Gastrocnemius medialis (tissue), 4 donors: Measurements from ENCODE around the gene WBP2NL.
"Not testable (repeated sequence)": the region's sequence is repeated elsewhere in the genome, so short reads cannot be mapped to it uniquely, and the experiment has no call there.

ENCODE experiments used
- POLR2A ChIP-seq, 2 donors: fragments of 450-650 bp; IDR thresholded peaks; one replicate each; pipeline ENCODE4 v1.6.1; 2017; ENCODE audit warnings: antibody characterized with exemption in 2 of 2, mild to moderate bottlenecking in 2 of 2, moderate library complexity in 2 of 2
- TF ChIP-seq, protein P1 (sequence below), 5 experiments: fragments of 450-650 bp in 3 of 5; fragments of 200-600 bp in 2 of 5; sonication (generic) in 2 of 5; IDR thresholded peaks in 4 of 5; conservative IDR thresholded peaks in 1 of 5; 1 replicate in 4 of 5; 2 replicates in 1 of 5; pipeline ENCODE4 v1.5.1; 2016 to 2019; ENCODE audit warnings: antibody characterized with exemption in 5 of 5, mild to moderate bottlenecking in 3 of 5, moderate library complexity in 3 of 5

DNA sequence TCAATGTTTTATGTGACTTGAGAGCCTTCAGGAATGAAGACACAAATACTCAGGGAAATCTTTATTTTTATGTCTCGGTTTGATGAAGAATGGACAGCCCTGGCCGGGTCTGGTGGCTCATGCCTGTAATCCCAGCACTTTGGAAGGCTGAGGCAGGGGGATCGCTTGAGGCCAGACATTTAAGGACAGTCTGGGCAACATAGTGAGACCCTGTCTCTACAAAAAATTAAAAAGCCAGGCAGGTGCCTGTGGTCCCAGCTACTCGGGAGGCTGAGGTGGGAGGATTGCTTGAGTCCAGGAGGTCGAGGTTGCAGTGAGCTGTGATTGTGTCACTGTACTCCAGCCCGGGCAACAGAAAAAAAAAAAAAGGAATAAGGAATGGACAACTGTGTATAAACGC, 72.9 kb downstream of the WBP2NL start:
- not testable (repeated sequence) for TF ChIP-seq POLR2A (IDR thresholded peaks at IDR 0.05)
- TF ChIP-seq, protein P1, sequence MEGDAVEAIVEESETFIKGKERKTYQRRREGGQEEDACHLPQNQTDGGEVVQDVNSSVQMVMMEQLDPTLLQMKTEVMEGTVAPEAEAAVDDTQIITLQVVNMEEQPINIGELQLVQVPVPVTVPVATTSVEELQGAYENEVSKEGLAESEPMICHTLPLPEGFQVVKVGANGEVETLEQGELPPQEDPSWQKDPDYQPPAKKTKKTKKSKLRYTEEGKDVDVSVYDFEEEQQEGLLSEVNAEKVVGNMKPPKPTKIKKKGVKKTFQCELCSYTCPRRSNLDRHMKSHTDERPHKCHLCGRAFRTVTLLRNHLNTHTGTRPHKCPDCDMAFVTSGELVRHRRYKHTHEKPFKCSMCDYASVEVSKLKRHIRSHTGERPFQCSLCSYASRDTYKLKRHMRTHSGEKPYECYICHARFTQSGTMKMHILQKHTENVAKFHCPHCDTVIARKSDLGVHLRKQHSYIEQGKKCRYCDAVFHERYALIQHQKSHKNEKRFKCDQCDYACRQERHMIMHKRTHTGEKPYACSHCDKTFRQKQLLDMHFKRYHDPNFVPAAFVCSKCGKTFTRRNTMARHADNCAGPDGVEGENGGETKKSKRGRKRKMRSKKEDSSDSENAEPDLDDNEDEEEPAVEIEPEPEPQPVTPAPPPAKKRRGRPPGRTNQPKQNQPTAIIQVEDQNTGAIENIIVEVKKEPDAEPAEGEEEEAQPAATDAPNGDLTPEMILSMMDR (IDR thresholded peaks at IDR 0.05 in 4 of 5, conservative IDR thresholded peaks at IDR 0.05 in 1 of 5): not testable (repeated sequence)
